HepG2 (cell line): ENCODE results near the gene RALBP1. TPM values are rescaled to one million over a fixed set of nuclear protein-coding genes. Genes with fewer than 3 reads are reported as not detected.

Experiments
- ATAC-seq: fragments of 200-7000 bp; cut with Tn5 transposase; 3 replicates; pipeline ENCODE4 v1.9.1; 2020; ENCODE audit warnings: mild to moderate bottlenecking, moderate library complexity
- BruUV-seq: library from RNA; stranded (reverse); fragments of 400-500 nt; replicated peaks from 2 replicates; lab custom pipeline; 2021; lab: Mats Ljungman, UMichigan
- CTCF ChIA-PET: fragments of 300-600 bp; formaldehyde crosslinking; extraction: SDS; loops from one replicate; lab custom pipeline; 2021; ENCODE audit warnings: low total read pairs, inconsistent platforms, low intra/inter-chr PET ratio; lab: Yijun Ruan, JAX
- POLR2A ChIA-PET: fragments of 350-600 bp; sonication (Branson Sonifier 250); formaldehyde crosslinking; loops from one replicate; lab custom pipeline; 2020; ENCODE audit warnings: antibody characterized with exemption, inconsistent platforms; lab: Yijun Ruan, JAX
- DNase-seq: peaks from one replicate; pipeline ENCODE4 v3.0.0-alpha.2; 2015; ENCODE audit warnings: low spot score
- FAIRE-seq: peaks from 3 replicates; lab custom pipeline; 2011; peaks lifted over from hg19 to GRCh38; lab: Jason Lieb, UNC
- H2AFZ ChIP-seq: one replicate; pipeline ENCODE4 v1.6.1; 2011; ENCODE audit warnings: low read length, inconsistent platforms
- H3K27ac ChIP-seq: fragments of 300-600 bp; 3 replicates; pipeline ENCODE4 v1.8.0; 2011; ENCODE audit warnings: mixed run types, mild to moderate bottlenecking, mixed read lengths, low read length, inconsistent platforms; ENCODE audit not compliant: insufficient read depth; ENCODE audit errors: extremely low read length
- H3K27me3 ChIP-seq, 2 experiments: fragments of 200-600 bp in 1 of 2; 2 replicates in 1 of 2; 3 replicates in 1 of 2; pipeline versions ENCODE4 v1.6.0 to v1.8.0; 2011; ENCODE audit warnings: low read length in 2 of 2, mild to moderate bottlenecking in 2 of 2, moderate library complexity in 2 of 2, inconsistent platforms in 1 of 2; ENCODE audit not compliant: insufficient read depth in 2 of 2, control insufficient read depth in 1 of 2
- H3K36me3 ChIP-seq, 2 experiments: fragments of 200-600 bp in 1 of 2; replicated peaks in 1 of 2; 2 replicates in 1 of 2; 3 replicates in 1 of 2; pipeline versions ENCODE4 v1.5.1 to v1.8.0; 2011; ENCODE audit warnings: low read length in 2 of 2, inconsistent platforms in 1 of 2; ENCODE audit not compliant: insufficient read depth in 2 of 2, control insufficient read depth in 1 of 2
- H3K4me1 ChIP-seq: 2 replicates; pipeline ENCODE4 v1.5.1; 2012; ENCODE audit warnings: low read length, inconsistent platforms; ENCODE audit not compliant: insufficient read depth
- H3K4me2 ChIP-seq: 2 replicates; pipeline ENCODE4 v1.6.0; 2011; ENCODE audit warnings: low read depth, low read length, inconsistent platforms
- H3K4me3 ChIP-seq, 3 experiments: fragments of 200-600 bp in 1 of 3; sonication (generic), shearing (Covaris generic) in 1 of 3; replicated peaks in 1 of 3; 2 replicates each; pipeline ENCODE4 v1.5.1; 2011 to 2016; ENCODE audit warnings: low read length in 3 of 3, inconsistent platforms in 2 of 3, low read depth in 2 of 3, mild to moderate bottlenecking in 2 of 3, control low read depth in 1 of 3, mixed read lengths in 1 of 3; ENCODE audit not compliant: insufficient read depth in 1 of 3
- H3K79me2 ChIP-seq: one replicate; pipeline ENCODE4 v1.6.1; 2011; ENCODE audit warnings: low read length, inconsistent platforms; ENCODE audit not compliant: insufficient read depth
- H3K9ac ChIP-seq: 2 replicates; pipeline ENCODE4 v1.6.0; 2011; ENCODE audit warnings: mild to moderate bottlenecking, low read depth, low read length, inconsistent platforms; ENCODE audit not compliant: insufficient read depth
- H3K9me3 ChIP-seq: 2 replicates; pipeline ENCODE4 v1.5.1; 2012; ENCODE audit warnings: mild to moderate bottlenecking, low read length
- H4K20me1 ChIP-seq: 2 replicates; pipeline ENCODE4 v1.6.0; 2011; ENCODE audit warnings: inconsistent platforms, mild to moderate bottlenecking, low read length, moderate library complexity; ENCODE audit not compliant: insufficient read depth
- CEBPB ChIP-seq: IDR thresholded peaks from 2 replicates; pipeline ENCODE4 v1.6.1; 2011; ENCODE audit warnings: low read depth, low read length, improper control_type of control experiment, borderline replicate concordance
- HOMEZ ChIP-seq: IDR thresholded peaks from 2 replicates; pipeline ENCODE4 v1.6.1; 2016; ENCODE audit warnings: low read depth
- KIAA2018 ChIP-seq: sonication (generic); formaldehyde crosslinking; IDR thresholded peaks from 2 replicates; pipeline ENCODE4 v1.5.0; 2020; ENCODE audit warnings: mild to moderate bottlenecking, missing genetic modification reagents, borderline replicate concordance
- KLF6 ChIP-seq: IDR thresholded peaks from 2 replicates; pipeline ENCODE4 v1.8.0; 2016; ENCODE audit warnings: missing biosample characterization, missing genetic modification reagents
- MAFF ChIP-seq: IDR thresholded peaks from 2 replicates; pipeline ENCODE4 v1.6.1; 2011; ENCODE audit warnings: low read depth, low read length, improper control_type of control experiment
- NCOR1 ChIP-seq: fragments of 200-600 bp; sonication (generic); IDR thresholded peaks from 2 replicates; pipeline ENCODE4 v1.7.0; 2017; ENCODE audit warnings: antibody characterized with exemption, low read length, borderline replicate concordance
- RBM22 ChIP-seq: fragments of 200-400 bp; formaldehyde crosslinking; optimal IDR thresholded peaks from 2 replicates; pipeline ENCODE3; 2017; ENCODE audit warnings: mild to moderate bottlenecking, low read length, moderate library complexity
- RNF2 ChIP-seq: fragments of 450-650 bp; conservative IDR thresholded peaks from 2 replicates; pipeline ENCODE4 v1.6.1; 2016; ENCODE audit warnings: low read depth
- ZNF136 ChIP-seq: sonication (generic); formaldehyde crosslinking; IDR thresholded peaks from 2 replicates; pipeline ENCODE4 v1.8.1; 2022; ENCODE audit warnings: low read depth, mild to moderate bottlenecking, moderate library complexity, missing genetic modification reagents
- WGBS: methylation state at CpG from one replicate; pipeline ENCODE4 v1.1.6; 2017; ENCODE audit warnings: low lambda C conversion rate; 5-methylcytosine and 5-hydroxymethylcytosine counted together
- in situ Hi-C: cut with HindIII; loops from 2 replicates; pipeline ENCODE4 v1.10.0; 2017; ENCODE audit warnings: low pct_unique_long_range_greater_than_20kb; ENCODE audit not compliant: extremely low pct_ligation_motif_present
- intact Hi-C: fragments of 100-400 bp; cut with micrococcal nuclease; formaldehyde crosslinking; loops from one replicate; pipeline ENCODE4 v1.10.0; 2022; ENCODE audit not compliant: unreplicated experiment
- polyA plus RNA-seq, 8 experiments: library from polyadenylated mRNA; depleted of rRNA in 3 of 8; stranded (reverse) in 7 of 8; unstranded in 1 of 8; fragments of >200 nt; fragmentation: Illumina TruSeq in 4 of 8; extraction: Trizol in 4 of 8; gene quantifications; 2 replicates each; pipeline versions ENCODE4 v1.2.1 to v1.2.3, GENCODE V29; 2011 to 2016; ENCODE audit warnings: low read depth in 4 of 8, missing spikeins in 1 of 8, mixed read lengths in 1 of 8; ENCODE audit not compliant: insufficient read depth in 1 of 8
- total RNA-seq, 5 experiments: library from RNA; depleted of rRNA; stranded (reverse); fragments of >200 nt; fragmentation: Illumina TruSeq; extraction: Trizol; gene quantifications; 2 replicates each; pipeline ENCODE4 v1.2.3, GENCODE V29; 2016; ENCODE audit warnings: low read depth in 1 of 5

Gene RALBP1
- total and polyA plus RNA-seq, 2 of the 13 experiments (the other 11 are each of a cell fraction or from before 2014, with no cell fraction given), result 24.5 to 33.1 TPM

- DNase-seq, result no peak
- Histone ChIP-seq H3K27ac (no peak overlapping the region), H3K4me3 (no peak overlapping the region), H3K27me3 (no peaks in the 10 kb centered on the region; a peak in 1 of 5 replicates), H3K79me2 (no peaks in the 10 kb centered on the region), H3K4me1 (peaks cover 11% of the 10 kb centered on the region), H3K36me3 (no peaks in the 10 kb centered on the region), H3K9me3 (peaks cover 12% of the 10 kb centered on the region), H3K4me2 (no peak overlapping the region), H2AFZ (no peak overlapping the region), H4K20me1 (no peaks in the 10 kb centered on the region), H3K9ac (no peak overlapping the region)
- intact Hi-C loops (no loop called here), in situ Hi-C loops (no loop called here)
- 0% methylated on average over 2 of the region's 2 CpGs for WGBS
- ATAC-seq, result no peak
- POLR2A ChIA-PET, result no interaction called here
- no TSS peak for BruUV-seq
- no peak for TF ChIP-seq NCOR1
- TF ChIP-seq RNF2, result no peak
- TF ChIP-seq HOMEZ (CRISPR knock-in tag), result no peak
- TF ChIP-seq KLF6 (CRISPR knock-in tag), result no peak
- TF ChIP-seq KIAA2018, result no peak
- peak; percentile 7; the same call in 1 of the 2 replicates for TF ChIP-seq CEBPB
- TF ChIP-seq RBM22, result no peak
- no peak for TF ChIP-seq ZNF136 (CRISPR knock-in tag)
- TF ChIP-seq MAFF, result no peak
- CTCF ChIA-PET, result no interaction called here
- FAIRE-seq, result no peak
Observed at GRCh38 chr18:9453283-9453682, 22.0 kb upstream of the RALBP1 start.
